Measurements from ENCODE around the gene FANCM.
A peak's percentile ranks its signal among the peaks of the same experiment; 100 is the strongest.
"Not testable (repeated sequence)": the region's sequence is repeated elsewhere in the genome, so short reads cannot be mapped to it uniquely, and the experiment has no call there.

Gene FANCM

GRCh38 chr14:45145214-45145613, 9.5 kb downstream of the FANCM start:
- no peak for DNase-seq

- DNase-seq = no peak
Observed at GRCh38 chr14:45149602-45150001, 13.9 kb downstream of the FANCM start.

GRCh38 chr14:45150386-45150890, 14.7 kb downstream of the FANCM start:
- DNase-seq = no peak

GRCh38 chr14:45156067-45156466, 20.3 kb downstream of the FANCM start:
- DNase-seq = no peak

- no peak for DNase-seq
Observed at GRCh38 chr14:45169906-45170305, 34.2 kb downstream of the FANCM start.

GRCh38 chr14:45177076-45177475, 41.3 kb downstream of the FANCM start:
- no peak for DNase-seq

- no peak for DNase-seq
Observed at GRCh38 chr14:45181329-45181728, 45.6 kb downstream of the FANCM start.

- no peak for DNase-seq
Observed at GRCh38 chr14:45181806-45182205, 46.1 kb downstream of the FANCM start.

GRCh38 chr14:45185100-45185814, 49.5 kb downstream of the FANCM start:
- DNase-seq = no peak

GRCh38 chr14:45194964-45195363, 59.2 kb downstream of the FANCM start:
- no peak for DNase-seq

GRCh38 chr14:45198551-45198950, 62.8 kb downstream of the FANCM start:
- DNase-seq = no peak

GRCh38 chr14:45199230-45199629, 63.5 kb downstream of the FANCM start:
- no peak for DNase-seq

- DNase-seq = peak; percentile 23
Observed at GRCh38 chr14:45201905-45202304, 66.2 kb downstream of the FANCM start.

GRCh38 chr14:45204241-45204640, 68.5 kb downstream of the FANCM start:
- no peak for DNase-seq

GRCh38 chr14:45210159-45210558, 74.4 kb downstream of the FANCM start:
- no peak for DNase-seq

- DNase-seq = no peak
Observed at GRCh38 chr14:45211295-45211694, 75.6 kb downstream of the FANCM start.

GRCh38 chr14:45212231-45212630, 76.5 kb downstream of the FANCM start:
- DNase-seq = no peak

- DNase-seq = not testable (repeated sequence)
Observed at GRCh38 chr14:45213716-45214115, 78.0 kb downstream of the FANCM start.

- not testable (repeated sequence) for DNase-seq
Observed at GRCh38 chr14:45214341-45214740, 78.6 kb downstream of the FANCM start.

- no peak for DNase-seq
Observed at GRCh38 chr14:45222485-45223262, 86.9 kb downstream of the FANCM start.

- DNase-seq = no peak
Observed at GRCh38 chr14:45227566-45227965, 91.8 kb downstream of the FANCM start.

GRCh38 chr14:45238988-45239387, 103.3 kb downstream of the FANCM start:
- no peak for DNase-seq

GRCh38 chr14:45242706-45243105, 107.0 kb downstream of the FANCM start:
- no peak for DNase-seq

GRCh38 chr14:45246151-45246550, 110.4 kb downstream of the FANCM start:
- DNase-seq = no peak

All from GDM1 (cell line).